Chondrocyte (in vitro differentiated cells): ENCODE data around the gene FLNB. TPM values are rescaled to one million over a fixed set of nuclear protein-coding genes. Genes with fewer than 3 reads are reported as not detected.

Experiments used
- DNase-seq: peaks from one replicate; pipeline ENCODE4 v3.0.0; 2021; ENCODE audit warnings: mixed read lengths, low spot score
- H3K27ac Mint-ChIP-seq: one replicate; pipeline ENCODE4 v1.8.0; 2021; ENCODE audit warnings: mild to moderate bottlenecking, moderate library complexity, mixed read lengths; ENCODE audit not compliant: unreplicated experiment
- H3K27me3 Mint-ChIP-seq: 2 replicates; pipeline ENCODE4 v1.8.0; 2021; ENCODE audit warnings: low read depth, mixed read lengths
- H3K36me3 Mint-ChIP-seq: 2 replicates; pipeline ENCODE4 v1.8.0; 2021; ENCODE audit warnings: low read depth, mixed read lengths
- H3K4me1 Mint-ChIP-seq: 2 replicates; pipeline ENCODE4 v1.8.0; 2021; ENCODE audit warnings: low read depth, mild to moderate bottlenecking, mixed read lengths
- H3K4me3 Mint-ChIP-seq: one replicate; pipeline ENCODE4 v1.8.0; 2021; ENCODE audit warnings: mild to moderate bottlenecking, moderate library complexity, mixed read lengths; ENCODE audit not compliant: unreplicated experiment
- H3K9me3 Mint-ChIP-seq: 2 replicates; pipeline ENCODE4 v1.8.0; 2021; ENCODE audit warnings: low read depth, mixed read lengths
- CTCF ChIP-seq: fragments of 200-600 bp; sonication (generic); IDR thresholded peaks from 2 replicates; pipeline ENCODE4 v1.5.0; 2021; ENCODE audit warnings: antibody characterized with exemption, mild to moderate bottlenecking, moderate library complexity
- total RNA-seq: library from RNA; stranded (reverse); gene quantifications from 3 replicates; pipeline ENCODE4 v1.2.1, GENCODE V29; 2021

FLNB gene
- total RNA-seq, 1 donor from 2014 or later: 70.2 TPM

GRCh38 chr3:58005669-58006068 lies 2.6 kb upstream of the FLNB start:
- TF ChIP-seq CTCF: no peak
- Mint-ChIP-seq H3K9me3 (no peaks in the 10 kb centered on the region), H3K36me3 (no peaks in the 10 kb centered on the region), H3K4me1 (peaks cover 31% of the 10 kb centered on the region), H3K27me3 (no peaks in the 10 kb centered on the region), H3K27ac (no peak overlapping the region), H3K4me3 (no peak overlapping the region)
- DNase-seq: no peak

GRCh38 chr3:58006661-58007060 lies 1.6 kb upstream of the FLNB start:
- H3K36me3 Mint-ChIP-seq: no peaks in the 10 kb centered on the region
- H3K27ac Mint-ChIP-seq: no peak overlapping the region
- TF ChIP-seq CTCF: no peak

GRCh38 chr3:58009026-58009748 lies 965 bp downstream of the FLNB start:
- no peaks in the 10 kb centered on the region for H3K36me3 Mint-ChIP-seq
- H3K27me3 Mint-ChIP-seq: no peaks in the 10 kb centered on the region
- H3K4me1 Mint-ChIP-seq: peaks cover 56% of the 10 kb centered on the region
- no peak for TF ChIP-seq CTCF
- DNase-seq: no peak
- H3K27ac Mint-ChIP-seq: no peak overlapping the region
- no peaks in the 10 kb centered on the region for H3K9me3 Mint-ChIP-seq
- peak overlapping the region; percentile 88 for H3K4me3 Mint-ChIP-seq

More at GRCh38 chr3:58006661-58007060, 1.6 kb upstream of the FLNB start:
- no peaks in the 10 kb centered on the region for H3K9me3 Mint-ChIP-seq
- no peaks in the 10 kb centered on the region for H3K27me3 Mint-ChIP-seq
- peaks cover 33% of the 10 kb centered on the region for H3K4me1 Mint-ChIP-seq
- no peak overlapping the region for H3K4me3 Mint-ChIP-seq
- DNase-seq: no peak

- TF ChIP-seq CTCF: no peak
- H3K9me3 Mint-ChIP-seq: no peaks in the 10 kb centered on the region
- H3K27me3 Mint-ChIP-seq: no peaks in the 10 kb centered on the region
- H3K4me1 Mint-ChIP-seq: peaks cover 61% of the 10 kb centered on the region
- no peaks in the 10 kb centered on the region for H3K36me3 Mint-ChIP-seq
- peak overlapping the region; percentile 19 for H3K27ac Mint-ChIP-seq
- peak overlapping the region; percentile 88 for H3K4me3 Mint-ChIP-seq
- DNase-seq: no peak
Observed at GRCh38 chr3:58009749-58010535, 1.7 kb downstream of the FLNB start.

- no peaks in the 10 kb centered on the region for H3K36me3 Mint-ChIP-seq
- DNase-seq: no peak
- no peaks in the 10 kb centered on the region for H3K9me3 Mint-ChIP-seq
- TF ChIP-seq CTCF: no peak
- H3K27me3 Mint-ChIP-seq: no peaks in the 10 kb centered on the region
- peaks cover 64% of the 10 kb centered on the region for H3K4me1 Mint-ChIP-seq
- peak overlapping the region; percentile 88 for H3K4me3 Mint-ChIP-seq
- H3K27ac Mint-ChIP-seq: no peak overlapping the region
Observed at GRCh38 chr3:58010562-58010961, 2.3 kb downstream of the FLNB start.
